Activated CD8-positive, alpha-beta T cell treated with anti-CD3 and anti-CD28 coated beads for 36 hours (primary cell): ENCODE data around the gene STMP1. TPM values are rescaled to one million over a fixed set of nuclear protein-coding genes. Genes with fewer than 3 reads are reported as not detected.

Source experiments
- ATAC-seq: fragments of 200-7000 bp; cut with Tn5 transposase; one replicate; pipeline ENCODE4 v1.10.0; 2021; ENCODE audit warnings: mild to moderate bottlenecking, moderate library complexity
- CTCF ChIA-PET: fragments of 350-600 bp; sonication (Branson Sonifier 250); formaldehyde crosslinking; loops from one replicate; lab custom pipeline; 2021; ENCODE audit warnings: antibody characterized with exemption; lab: Charles Lee
- POLR2A ChIA-PET: fragments of 350-600 bp; sonication (Branson Sonifier 250); formaldehyde crosslinking; loops from one replicate; lab custom pipeline; 2021; ENCODE audit warnings: antibody characterized with exemption; lab: Charles Lee
- DNase-seq: peaks from one replicate; pipeline ENCODE4 v3.0.0-alpha.2; 2020
- H3K27ac Mint-ChIP-seq: one replicate; pipeline ENCODE4 v1.8.0; 2021; ENCODE audit warnings: mild to moderate bottlenecking, mixed read lengths
- H3K27me3 Mint-ChIP-seq: one replicate; pipeline ENCODE4 v1.8.0; 2021; ENCODE audit warnings: mixed read lengths
- H3K36me3 Mint-ChIP-seq: one replicate; pipeline ENCODE4 v1.8.0; 2021; ENCODE audit warnings: low read depth, mixed read lengths
- H3K4me1 Mint-ChIP-seq: one replicate; pipeline ENCODE4 v1.8.0; 2021; ENCODE audit warnings: low read depth, mixed read lengths
- H3K4me3 Mint-ChIP-seq: one replicate; pipeline ENCODE4 v1.8.0; 2021; ENCODE audit warnings: mild to moderate bottlenecking, moderate library complexity, mixed read lengths
- H3K9me3 Mint-ChIP-seq: one replicate; pipeline ENCODE4 v1.8.0; 2021; ENCODE audit warnings: mixed read lengths
- intact Hi-C: fragments of 100-400 bp; cut with micrococcal nuclease; formaldehyde crosslinking; loops from one replicate; pipeline ENCODE4 v1.10.0; 2022
- total RNA-seq, 2 experiments: library from RNA; stranded (reverse); gene quantifications; one replicate each; pipeline ENCODE4 v1.2.3, GENCODE V29; 2021
- TF ChIP-seq, protein P1 (sequence below): fragments of 200-600 bp; IDR thresholded peaks from one replicate; pipeline ENCODE4 v1.8.0; 2022; ENCODE audit warnings: antibody characterized with exemption, mild to moderate bottlenecking

The STMP1 gene
- total RNA-seq, 2 experiments from 2014 or later: 21.1 to 23.4 TPM

DNA sequence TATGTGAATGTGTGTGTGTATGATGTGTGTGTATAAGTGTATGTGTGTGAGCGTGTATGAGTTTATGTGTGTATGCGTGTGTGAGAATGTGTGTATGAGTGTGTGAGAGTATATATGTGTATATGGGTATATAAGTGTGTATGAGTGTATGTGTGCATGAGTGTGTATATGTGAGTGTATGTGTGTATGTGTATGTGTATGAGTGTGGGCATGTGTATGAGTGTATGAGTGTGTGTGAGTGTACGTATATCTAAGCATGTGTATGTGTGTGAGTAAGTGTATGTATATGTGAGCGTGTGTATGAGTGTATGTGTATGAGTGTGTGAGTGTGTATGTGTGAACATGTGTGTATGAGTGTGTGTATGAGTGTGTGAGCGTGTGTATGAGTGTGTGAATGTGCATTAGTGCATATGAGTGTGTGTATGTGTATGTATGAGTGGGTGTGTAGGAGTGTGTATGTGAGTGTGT, 52.8 kb downstream of the STMP1 start:
- TF ChIP-seq, protein P1, sequence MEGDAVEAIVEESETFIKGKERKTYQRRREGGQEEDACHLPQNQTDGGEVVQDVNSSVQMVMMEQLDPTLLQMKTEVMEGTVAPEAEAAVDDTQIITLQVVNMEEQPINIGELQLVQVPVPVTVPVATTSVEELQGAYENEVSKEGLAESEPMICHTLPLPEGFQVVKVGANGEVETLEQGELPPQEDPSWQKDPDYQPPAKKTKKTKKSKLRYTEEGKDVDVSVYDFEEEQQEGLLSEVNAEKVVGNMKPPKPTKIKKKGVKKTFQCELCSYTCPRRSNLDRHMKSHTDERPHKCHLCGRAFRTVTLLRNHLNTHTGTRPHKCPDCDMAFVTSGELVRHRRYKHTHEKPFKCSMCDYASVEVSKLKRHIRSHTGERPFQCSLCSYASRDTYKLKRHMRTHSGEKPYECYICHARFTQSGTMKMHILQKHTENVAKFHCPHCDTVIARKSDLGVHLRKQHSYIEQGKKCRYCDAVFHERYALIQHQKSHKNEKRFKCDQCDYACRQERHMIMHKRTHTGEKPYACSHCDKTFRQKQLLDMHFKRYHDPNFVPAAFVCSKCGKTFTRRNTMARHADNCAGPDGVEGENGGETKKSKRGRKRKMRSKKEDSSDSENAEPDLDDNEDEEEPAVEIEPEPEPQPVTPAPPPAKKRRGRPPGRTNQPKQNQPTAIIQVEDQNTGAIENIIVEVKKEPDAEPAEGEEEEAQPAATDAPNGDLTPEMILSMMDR: no peak
- intact Hi-C loops: no loop called here
- DNase-seq: no peak
- H3K36me3 Mint-ChIP-seq: no peaks in the 10 kb centered on the region
- no peak overlapping the region for H3K27ac Mint-ChIP-seq
- no peak overlapping the region for H3K4me3 Mint-ChIP-seq
- peaks cover 8% of the 10 kb centered on the region for H3K27me3 Mint-ChIP-seq
- ChIA-PET CTCF (no interaction called here), POLR2A (no interaction called here)
- H3K9me3 Mint-ChIP-seq: no peaks in the 10 kb centered on the region
- ATAC-seq: no peak
- no peaks in the 10 kb centered on the region for H3K4me1 Mint-ChIP-seq

DNA sequence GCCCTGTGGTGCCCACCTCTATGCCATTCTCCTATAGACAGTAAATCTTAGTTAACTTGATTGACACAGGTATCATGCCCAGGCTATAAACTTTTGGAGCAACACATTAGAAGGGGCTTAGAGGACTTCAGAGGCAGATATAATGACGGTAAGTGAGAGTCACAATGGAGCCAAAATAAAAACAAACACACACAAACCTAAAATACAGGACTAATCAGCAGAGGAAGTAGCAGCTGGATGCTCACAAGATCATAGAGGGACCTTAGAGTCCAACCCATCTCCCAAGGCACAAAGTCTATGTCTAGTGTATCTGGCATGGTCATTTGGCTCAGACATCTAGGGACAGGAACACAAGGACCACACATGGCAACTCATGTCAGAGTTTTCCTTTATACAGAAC, 53.4 kb downstream of the STMP1 start:
- intact Hi-C loops: no loop called here

DNA sequence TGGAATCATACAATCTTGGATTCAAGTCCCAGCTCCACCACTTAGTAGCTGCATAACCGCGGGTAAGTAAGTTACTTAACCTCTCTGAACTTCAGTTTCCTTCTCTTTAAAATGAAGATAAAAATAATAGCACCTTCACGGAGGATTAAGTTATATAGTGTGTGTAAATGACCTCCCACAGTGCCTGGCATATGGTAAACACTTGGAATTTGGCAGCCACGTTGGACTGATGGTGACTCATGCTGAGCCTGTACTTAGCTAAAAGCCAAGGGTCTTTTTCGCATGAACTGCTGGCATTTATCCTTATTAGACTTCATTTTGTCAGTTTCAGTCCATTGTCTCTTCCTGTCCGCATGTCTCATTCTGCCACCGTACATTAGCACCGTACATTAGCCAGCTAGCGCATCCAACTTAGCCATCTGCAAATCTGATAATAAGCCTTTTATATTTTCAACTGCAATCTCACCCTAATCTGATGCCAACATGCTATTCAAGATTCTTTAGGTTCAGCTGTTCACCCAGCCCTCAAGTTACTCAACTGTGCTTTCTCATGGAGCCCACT, 54.4 kb downstream of the STMP1 start:
- H3K4me1 Mint-ChIP-seq: no peaks in the 10 kb centered on the region
- no peak overlapping the region for H3K4me3 Mint-ChIP-seq
- DNase-seq (no peak), ATAC-seq (no peak)
- peaks cover 13% of the 10 kb centered on the region for H3K27me3 Mint-ChIP-seq
- TF ChIP-seq, protein P1: no peak
- H3K9me3 Mint-ChIP-seq: no peaks in the 10 kb centered on the region
- ChIA-PET POLR2A (no interaction called here), CTCF (interaction anchor here (1.0 to 1.4 kb wide), 2 partner anchors 33 to 44 kb away, joined by 3 read pairs; no protein-coding TSS in a partner anchor)
- H3K36me3 Mint-ChIP-seq: no peaks in the 10 kb centered on the region
- intact Hi-C loops: no loop called here
- H3K27ac Mint-ChIP-seq: no peak overlapping the region

More for the DNA sequence above, 53.4 kb downstream of the STMP1 start:
- no peak overlapping the region for H3K27ac Mint-ChIP-seq
- no peak for DNase-seq
- H3K9me3 Mint-ChIP-seq: no peaks in the 10 kb centered on the region
- H3K27me3 Mint-ChIP-seq: peaks cover 10% of the 10 kb centered on the region
- TF ChIP-seq, protein P1: no peak
- no peaks in the 10 kb centered on the region for H3K4me1 Mint-ChIP-seq
- no peak overlapping the region for H3K4me3 Mint-ChIP-seq
- no peaks in the 10 kb centered on the region for H3K36me3 Mint-ChIP-seq
- ChIA-PET POLR2A (no interaction called here), CTCF (interaction anchor here (1.4 kb wide), 1 partner anchor 32 kb away, joined by 3 read pairs; no protein-coding TSS in a partner anchor)
- no peak for ATAC-seq

DNA sequence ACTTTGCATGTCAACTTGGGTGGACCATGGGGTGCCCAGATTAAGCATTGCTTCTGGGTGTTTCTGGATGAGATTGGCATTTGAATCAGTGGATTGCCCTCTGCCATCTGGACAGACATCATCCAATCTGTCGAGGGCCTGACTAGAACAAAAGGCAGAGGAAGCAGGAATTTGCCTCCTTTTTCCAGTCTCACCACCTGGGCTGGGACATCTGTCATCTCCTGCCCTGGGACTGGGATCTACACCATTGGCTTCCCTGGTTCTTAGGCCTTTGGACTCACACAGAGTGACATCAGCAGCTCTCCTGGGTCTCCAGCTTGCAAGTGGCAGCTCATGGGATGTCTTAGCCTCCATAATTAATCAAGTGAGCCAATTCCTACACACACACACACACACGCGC, 55.4 kb downstream of the STMP1 start:
- H3K9me3 Mint-ChIP-seq: no peaks in the 10 kb centered on the region
- ATAC-seq: no peak
- H3K27me3 Mint-ChIP-seq: peaks cover 13% of the 10 kb centered on the region
- TF ChIP-seq, protein P1: no peak
- no peaks in the 10 kb centered on the region for H3K4me1 Mint-ChIP-seq
- no peak overlapping the region for H3K4me3 Mint-ChIP-seq
- ChIA-PET POLR2A (interaction anchor here (1.3 kb wide), 1 partner anchor 10 kb away, joined by 3 read pairs; the partner anchor contains the start of gene SLC13A4), CTCF (no interaction called here)
- no peak overlapping the region for H3K27ac Mint-ChIP-seq
- H3K36me3 Mint-ChIP-seq: no peaks in the 10 kb centered on the region
- no peak for DNase-seq
- intact Hi-C loops: no loop called here

DNA sequence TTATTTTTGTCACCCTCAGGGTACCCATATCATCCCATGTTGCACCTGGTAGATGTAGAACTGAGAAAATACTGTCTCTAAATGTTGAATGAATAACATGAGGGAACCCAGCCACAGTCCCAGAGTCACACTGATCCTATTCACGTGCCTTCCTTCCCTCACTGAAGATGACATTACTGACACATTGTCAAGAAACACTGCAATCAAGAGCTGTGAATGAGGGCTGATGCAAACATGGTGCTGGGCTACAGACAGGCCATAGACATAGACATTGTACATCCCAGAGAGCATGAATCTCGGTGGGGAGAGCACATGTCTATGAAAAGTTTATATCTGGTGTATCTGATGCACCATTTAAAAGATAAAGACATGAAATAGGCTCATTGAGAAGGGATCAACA, 55.9 kb downstream of the STMP1 start:
- ChIA-PET POLR2A (interaction anchor here (1.3 kb wide), 1 partner anchor 10 kb away, joined by 3 read pairs; the partner anchor contains the start of gene SLC13A4), CTCF (no interaction called here)
- peaks cover 13% of the 10 kb centered on the region for H3K27me3 Mint-ChIP-seq
- ATAC-seq: no peak
- H3K27ac Mint-ChIP-seq: no peak overlapping the region
- intact Hi-C loops: no loop called here
- no peak overlapping the region for H3K4me3 Mint-ChIP-seq
- TF ChIP-seq, protein P1: no peak
- H3K4me1 Mint-ChIP-seq: no peaks in the 10 kb centered on the region
- no peak for DNase-seq
- no peaks in the 10 kb centered on the region for H3K36me3 Mint-ChIP-seq
- no peaks in the 10 kb centered on the region for H3K9me3 Mint-ChIP-seq
